CD4-positive, alpha-beta T cell (primary cell): ENCODE results near the gene ANO4. TPM values are rescaled to one million over a fixed set of nuclear protein-coding genes. Genes with fewer than 3 reads are reported as not detected.

Experiments
- ATAC-seq: fragments of 200-7000 bp; cut with Tn5 transposase; one replicate; pipeline ENCODE4 v1.10.0; 2022; ENCODE audit warnings: mild to moderate bottlenecking; ENCODE audit not compliant: poor library complexity
- CTCF ChIA-PET: fragments of 350-600 bp; sonication (Branson Sonifier 250); formaldehyde crosslinking; loops from one replicate; lab custom pipeline; 2021; ENCODE audit warnings: antibody characterized with exemption, inconsistent platforms; lab: Charles Lee
- POLR2A ChIA-PET: fragments of 350-600 bp; sonication (Branson Sonifier 250); formaldehyde crosslinking; loops from one replicate; lab custom pipeline; 2021; ENCODE audit warnings: antibody characterized with exemption, inconsistent platforms; lab: Charles Lee
- DNase-seq, 14 experiments: peaks; one replicate each; pipeline ENCODE4 v3.0.0-alpha.2; 2013 to 2020; ENCODE audit warnings: mixed read lengths in 2 of 14
- H3K27ac ChIP-seq, 2 donors: one replicate each; pipeline versions ENCODE4 v1.5.1 to v1.7.0; 2013; ENCODE audit warnings: low read length in 2 of 2, low read depth in 1 of 2, mild to moderate bottlenecking in 1 of 2
- H3K27me3 ChIP-seq, 2 experiments: 1 replicate in 1 of 2; 2 replicates in 1 of 2; pipeline versions ENCODE4 v1.6.1 to v1.7.0; 2013; ENCODE audit warnings: low read length in 2 of 2, control low read depth in 1 of 2, mild to moderate bottlenecking in 1 of 2, moderate library complexity in 1 of 2; ENCODE audit not compliant: insufficient read depth in 2 of 2, control insufficient read depth in 1 of 2
- H3K36me3 ChIP-seq: one replicate; pipeline ENCODE4 v1.6.1; 2013; ENCODE audit warnings: low read length, control low read depth; ENCODE audit not compliant: insufficient read depth
- H3K4me1 ChIP-seq: one replicate; pipeline ENCODE4 v1.6.1; 2013; ENCODE audit warnings: low read length, control low read depth; ENCODE audit not compliant: insufficient read depth
- H3K4me3 ChIP-seq: one replicate; pipeline ENCODE4 v1.5.1; 2013; ENCODE audit warnings: mild to moderate bottlenecking, low read length, moderate library complexity
- H3K9me3 ChIP-seq, 2 experiments: 1 replicate in 1 of 2; 2 replicates in 1 of 2; pipeline versions ENCODE4 v1.6.1 to v1.7.0; 2013; ENCODE audit warnings: low read length in 2 of 2, mild to moderate bottlenecking in 2 of 2, control low read depth in 1 of 2, moderate library complexity in 1 of 2; ENCODE audit not compliant: control insufficient read depth in 1 of 2, insufficient read depth in 1 of 2
- H3K27ac Mint-ChIP-seq: one replicate; pipeline ENCODE4 v1.8.0; 2020; ENCODE audit warnings: mixed read lengths
- H3K27me3 Mint-ChIP-seq: one replicate; pipeline ENCODE4 v1.8.0; 2021; ENCODE audit warnings: mixed read lengths
- H3K36me3 Mint-ChIP-seq: one replicate; pipeline ENCODE4 v1.8.0; 2021; ENCODE audit warnings: low read depth, mixed read lengths
- H3K4me1 Mint-ChIP-seq: one replicate; pipeline ENCODE4 v1.8.0; 2021; ENCODE audit warnings: low read depth, mixed read lengths
- H3K4me3 Mint-ChIP-seq: one replicate; pipeline ENCODE4 v1.8.0; 2020; ENCODE audit warnings: mild to moderate bottlenecking, mixed read lengths
- H3K9me3 Mint-ChIP-seq: one replicate; pipeline ENCODE4 v1.8.0; 2020; ENCODE audit warnings: mixed read lengths
- intact Hi-C, 2 experiments: fragments of 100-400 bp; cut with DNase I in 1 of 2; cut with micrococcal nuclease in 1 of 2; formaldehyde crosslinking; loops; one replicate each; pipeline versions ENCODE4 v1.15.1 to v1.9.0; 2023 to 2025; cut with DNase I, micrococcal nuclease
- total RNA-seq, 174 experiments: library from RNA in 2 of 174; stranded (reverse) in 2 of 174; gene quantifications; one replicate each; pipeline ENCODE4 v1.2.3 and lab custom pipeline; 2021 to 2026
- TF ChIP-seq, protein P1 (sequence below): fragments of 200-600 bp; IDR thresholded peaks from one replicate; pipeline ENCODE4 v1.8.0; 2022; ENCODE audit warnings: antibody characterized with exemption, mild to moderate bottlenecking

ANO4 gene
- total RNA-seq, 2 experiments from 2014 or later, result not detected

GRCh38 chr12:101051151-101051550 is 256.6 kb downstream of the ANO4 start:
- no peak overlapping the region for H3K27ac Mint-ChIP-seq
- Histone ChIP-seq H3K27ac (no peak overlapping the region), H3K4me3 (no peak overlapping the region), H3K36me3 (no peaks in the 10 kb centered on the region), H3K27me3 (no peaks in the 10 kb centered on the region), H3K9me3 (no peaks in the 10 kb centered on the region), H3K4me1 (no peaks in the 10 kb centered on the region)
- CTCF ChIA-PET, result no interaction called here
- no peaks in the 10 kb centered on the region for H3K36me3 Mint-ChIP-seq
- no peaks in the 10 kb centered on the region for H3K27me3 Mint-ChIP-seq
- H3K9me3 Mint-ChIP-seq, result peaks cover 4% of the 10 kb centered on the region
- POLR2A ChIA-PET, result no interaction called here
- no peak overlapping the region for H3K4me3 Mint-ChIP-seq
- no peak for ATAC-seq
- TF ChIP-seq, protein P1, sequence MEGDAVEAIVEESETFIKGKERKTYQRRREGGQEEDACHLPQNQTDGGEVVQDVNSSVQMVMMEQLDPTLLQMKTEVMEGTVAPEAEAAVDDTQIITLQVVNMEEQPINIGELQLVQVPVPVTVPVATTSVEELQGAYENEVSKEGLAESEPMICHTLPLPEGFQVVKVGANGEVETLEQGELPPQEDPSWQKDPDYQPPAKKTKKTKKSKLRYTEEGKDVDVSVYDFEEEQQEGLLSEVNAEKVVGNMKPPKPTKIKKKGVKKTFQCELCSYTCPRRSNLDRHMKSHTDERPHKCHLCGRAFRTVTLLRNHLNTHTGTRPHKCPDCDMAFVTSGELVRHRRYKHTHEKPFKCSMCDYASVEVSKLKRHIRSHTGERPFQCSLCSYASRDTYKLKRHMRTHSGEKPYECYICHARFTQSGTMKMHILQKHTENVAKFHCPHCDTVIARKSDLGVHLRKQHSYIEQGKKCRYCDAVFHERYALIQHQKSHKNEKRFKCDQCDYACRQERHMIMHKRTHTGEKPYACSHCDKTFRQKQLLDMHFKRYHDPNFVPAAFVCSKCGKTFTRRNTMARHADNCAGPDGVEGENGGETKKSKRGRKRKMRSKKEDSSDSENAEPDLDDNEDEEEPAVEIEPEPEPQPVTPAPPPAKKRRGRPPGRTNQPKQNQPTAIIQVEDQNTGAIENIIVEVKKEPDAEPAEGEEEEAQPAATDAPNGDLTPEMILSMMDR, result no peak
- DNase-seq, result no peak
- intact Hi-C loops, result no loop called here
- H3K4me1 Mint-ChIP-seq, result no peaks in the 10 kb centered on the region

GRCh38 chr12:101051901-101052550 is 257.4 kb downstream of the ANO4 start:
- Mint-ChIP-seq H3K27me3 (no peaks in the 10 kb centered on the region), H3K9me3 (peaks cover 4% of the 10 kb centered on the region), H3K4me3 (no peak overlapping the region), H3K27ac (no peak overlapping the region), H3K4me1 (no peaks in the 10 kb centered on the region), H3K36me3 (no peaks in the 10 kb centered on the region)
- ATAC-seq, result no peak
- no peaks in the 10 kb centered on the region for H3K27me3 ChIP-seq
- POLR2A ChIA-PET, result no interaction called here
- H3K27ac ChIP-seq, result no peak overlapping the region
- H3K36me3 ChIP-seq, result no peaks in the 10 kb centered on the region
- intact Hi-C loops, result no loop called here
- TF ChIP-seq, protein P1, result no peak
- DNase-seq, result no peak
- H3K4me1 ChIP-seq, result no peaks in the 10 kb centered on the region
- no peaks in the 10 kb centered on the region for H3K9me3 ChIP-seq
- H3K4me3 ChIP-seq, result no peak overlapping the region
- CTCF ChIA-PET, result no interaction called here

DNA sequence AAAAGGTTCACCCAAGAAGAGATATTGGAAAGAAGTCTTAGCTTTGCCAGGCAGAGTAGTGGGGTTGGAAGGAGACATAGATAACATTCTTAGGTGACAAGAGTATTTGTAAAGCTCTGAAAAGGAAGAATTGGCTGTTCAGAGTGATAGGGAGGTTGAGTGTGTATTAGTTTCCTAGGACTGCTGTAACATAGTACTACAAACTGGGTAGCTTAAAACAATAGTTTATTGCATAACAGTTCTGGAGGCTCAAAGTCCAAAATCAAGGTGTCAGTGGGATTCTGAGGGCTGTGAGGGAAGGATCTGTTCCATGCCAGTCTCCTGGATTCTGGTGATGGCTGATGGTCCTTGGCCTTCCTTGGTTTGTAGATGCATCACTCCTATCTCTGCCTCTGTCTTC is 258.6 kb downstream of the ANO4 start:
- Histone ChIP-seq H3K27me3 (no peaks in the 10 kb centered on the region), H3K36me3 (no peaks in the 10 kb centered on the region), H3K9me3 (no peaks in the 10 kb centered on the region), H3K4me3 (no peak overlapping the region), H3K27ac (no peak overlapping the region), H3K4me1 (no peaks in the 10 kb centered on the region)
- ChIA-PET CTCF (no interaction called here), POLR2A (no interaction called here)
- no peak for DNase-seq
- Mint-ChIP-seq H3K9me3 (peaks cover 2% of the 10 kb centered on the region), H3K4me3 (no peak overlapping the region), H3K27ac (no peak overlapping the region), H3K27me3 (no peaks in the 10 kb centered on the region), H3K36me3 (no peaks in the 10 kb centered on the region), H3K4me1 (no peaks in the 10 kb centered on the region)
- intact Hi-C loops, result no loop called here
- TF ChIP-seq, protein P1, result no peak
- no peak for ATAC-seq
